ENCODE data around the gene YARS1. TPM values are rescaled to one million over a fixed set of nuclear protein-coding genes. Genes with fewer than 3 reads are reported as not detected.

YARS1 gene
- total and polyA plus RNA-seq, 2 donors (not counting 1 experiment from before 2014, with no cell fraction given) = 94.4 to 295 TPM

DNA sequence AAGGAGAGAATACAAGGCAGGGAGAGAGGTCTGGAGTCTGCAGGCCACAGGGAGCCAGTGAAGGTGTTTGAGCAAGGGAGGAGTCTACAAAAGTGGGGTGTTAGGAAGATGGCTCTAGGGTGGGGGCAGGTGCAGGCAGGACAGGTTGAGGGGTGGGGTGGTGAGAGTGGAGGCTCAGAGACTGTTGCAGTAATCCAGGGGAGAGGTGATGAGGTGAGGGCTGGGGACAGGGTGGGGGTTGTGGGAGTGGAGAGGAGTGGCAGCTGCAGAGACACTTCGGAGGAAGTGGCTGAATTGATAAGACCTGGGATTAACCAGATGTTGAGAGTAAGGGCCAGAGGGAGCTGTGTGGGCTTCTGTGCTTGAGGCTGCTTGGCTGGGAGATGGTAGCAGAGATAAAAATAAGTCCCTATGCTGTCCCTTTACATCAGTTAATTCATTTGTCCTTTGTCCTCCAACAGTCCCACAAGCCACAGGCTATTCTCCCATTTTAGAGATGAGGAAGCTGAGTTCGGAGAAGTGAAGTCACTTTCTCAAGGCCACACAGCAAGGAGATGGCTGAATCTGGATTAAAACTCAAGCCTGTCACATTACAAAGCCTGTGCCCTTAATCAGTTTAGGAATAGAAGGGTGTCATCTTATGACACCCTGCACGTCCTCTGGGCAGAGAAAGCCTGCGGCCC, 59.8 kb downstream of the YARS1 start:
- Histone ChIP-seq H3K9ac (ENCODE audit: insufficient read depth, low read length) (no peak overlapping the region), H3K4me2 (ENCODE audit: extremely low read depth, insufficient read depth, low read length) (no peak overlapping the region)
- no peak for DNase-seq (ENCODE audit: low read depth in 2 of 2)

DNA sequence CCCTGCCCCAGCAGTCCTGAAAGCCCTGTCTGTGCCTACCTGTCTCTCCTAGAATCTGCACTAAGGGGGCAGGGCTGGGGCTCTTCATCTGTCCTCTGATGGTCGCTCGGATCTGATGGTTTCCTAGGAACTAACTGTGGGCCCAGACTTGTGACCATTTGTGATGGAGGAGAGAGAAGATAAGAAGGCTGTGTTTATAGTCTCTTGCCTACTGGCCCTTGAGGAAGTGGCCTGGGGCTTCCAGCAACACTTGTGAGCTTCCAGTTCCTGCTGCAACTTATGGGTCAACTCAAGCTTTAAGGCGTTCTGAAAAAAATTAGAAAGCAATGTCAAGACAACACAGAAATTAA, 61.4 kb downstream of the YARS1 start:
- Histone ChIP-seq H3K4me1 (ENCODE audit: control insufficient read depth, extremely low read depth, insufficient read depth, low read length) (peaks cover 13% of the 10 kb centered on the region), H4K20me1 (ENCODE audit: control insufficient read depth, extremely low read depth, insufficient read depth, low read length) (no peaks in the 10 kb centered on the region), H3K9ac (ENCODE audit: insufficient read depth, low read length) (no peak overlapping the region), H3K36me3 (ENCODE audit: control insufficient read depth, insufficient read depth, low read length) (no peaks in the 10 kb centered on the region), H3K27ac (ENCODE audit: insufficient read depth, low read length) (no peak overlapping the region), H3K79me2 (ENCODE audit: control insufficient read depth, insufficient read depth, low read length) (no peaks in the 10 kb centered on the region), H2AFZ (ENCODE audit: low read length) (no peak overlapping the region), H3K4me3 (replicated peaks in 1 of 4; ENCODE audit: control extremely low read depth in 1 of 4, insufficient read depth in 1 of 4, low read depth in 3 of 4, low read length in 4 of 4) (no peak overlapping the region), H3K27me3 (ENCODE audit: control insufficient read depth, insufficient read depth, low read length) (peaks cover 6% of the 10 kb centered on the region), H3K4me2 (ENCODE audit: extremely low read depth, insufficient read depth, low read length) (no peak overlapping the region), H3K9me3 (ENCODE audit: control insufficient read depth, insufficient read depth, low read depth, low read length) (no peaks in the 10 kb centered on the region)
- no peak for TF ChIP-seq EZH2 (IDR thresholded peaks at IDR 0.05; ENCODE audit: low read length, missing control alignments)
- TF ChIP-seq, protein P1, sequence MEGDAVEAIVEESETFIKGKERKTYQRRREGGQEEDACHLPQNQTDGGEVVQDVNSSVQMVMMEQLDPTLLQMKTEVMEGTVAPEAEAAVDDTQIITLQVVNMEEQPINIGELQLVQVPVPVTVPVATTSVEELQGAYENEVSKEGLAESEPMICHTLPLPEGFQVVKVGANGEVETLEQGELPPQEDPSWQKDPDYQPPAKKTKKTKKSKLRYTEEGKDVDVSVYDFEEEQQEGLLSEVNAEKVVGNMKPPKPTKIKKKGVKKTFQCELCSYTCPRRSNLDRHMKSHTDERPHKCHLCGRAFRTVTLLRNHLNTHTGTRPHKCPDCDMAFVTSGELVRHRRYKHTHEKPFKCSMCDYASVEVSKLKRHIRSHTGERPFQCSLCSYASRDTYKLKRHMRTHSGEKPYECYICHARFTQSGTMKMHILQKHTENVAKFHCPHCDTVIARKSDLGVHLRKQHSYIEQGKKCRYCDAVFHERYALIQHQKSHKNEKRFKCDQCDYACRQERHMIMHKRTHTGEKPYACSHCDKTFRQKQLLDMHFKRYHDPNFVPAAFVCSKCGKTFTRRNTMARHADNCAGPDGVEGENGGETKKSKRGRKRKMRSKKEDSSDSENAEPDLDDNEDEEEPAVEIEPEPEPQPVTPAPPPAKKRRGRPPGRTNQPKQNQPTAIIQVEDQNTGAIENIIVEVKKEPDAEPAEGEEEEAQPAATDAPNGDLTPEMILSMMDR (conservative IDR thresholded peaks at IDR 0.05 in 1 of 2, IDR thresholded peaks at IDR 0.05 in 1 of 2; ENCODE audit: low read depth in 1 of 2, low read length in 2 of 2) = no peak
- DNase-seq (ENCODE audit: low read depth in 2 of 2) = no peak

More for the DNA sequence above, 59.8 kb downstream of the YARS1 start:
- Histone ChIP-seq H2AFZ (ENCODE audit: low read length) (no peak overlapping the region), H3K27ac (ENCODE audit: insufficient read depth, low read length) (no peak overlapping the region), H3K79me2 (ENCODE audit: control insufficient read depth, insufficient read depth, low read length) (no peaks in the 10 kb centered on the region), H4K20me1 (ENCODE audit: control insufficient read depth, extremely low read depth, insufficient read depth, low read length) (no peaks in the 10 kb centered on the region), H3K9me3 (ENCODE audit: control insufficient read depth, insufficient read depth, low read depth, low read length) (no peaks in the 10 kb centered on the region), H3K27me3 (ENCODE audit: control insufficient read depth, insufficient read depth, low read length) (peaks cover 6% of the 10 kb centered on the region), H3K4me1 (ENCODE audit: control insufficient read depth, extremely low read depth, insufficient read depth, low read length) (peaks cover 26% of the 10 kb centered on the region), H3K36me3 (ENCODE audit: control insufficient read depth, insufficient read depth, low read length) (no peaks in the 10 kb centered on the region), H3K4me3 (replicated peaks in 1 of 4; ENCODE audit: control extremely low read depth in 1 of 4, insufficient read depth in 1 of 4, low read depth in 3 of 4, low read length in 4 of 4) (no peak overlapping the region)
- TF ChIP-seq EZH2 (IDR thresholded peaks at IDR 0.05; ENCODE audit: low read length, missing control alignments) = no peak
- TF ChIP-seq, protein P1 (conservative IDR thresholded peaks at IDR 0.05 in 1 of 2, IDR thresholded peaks at IDR 0.05 in 1 of 2; ENCODE audit: low read depth in 1 of 2, low read length in 2 of 2) = no peak

DNA sequence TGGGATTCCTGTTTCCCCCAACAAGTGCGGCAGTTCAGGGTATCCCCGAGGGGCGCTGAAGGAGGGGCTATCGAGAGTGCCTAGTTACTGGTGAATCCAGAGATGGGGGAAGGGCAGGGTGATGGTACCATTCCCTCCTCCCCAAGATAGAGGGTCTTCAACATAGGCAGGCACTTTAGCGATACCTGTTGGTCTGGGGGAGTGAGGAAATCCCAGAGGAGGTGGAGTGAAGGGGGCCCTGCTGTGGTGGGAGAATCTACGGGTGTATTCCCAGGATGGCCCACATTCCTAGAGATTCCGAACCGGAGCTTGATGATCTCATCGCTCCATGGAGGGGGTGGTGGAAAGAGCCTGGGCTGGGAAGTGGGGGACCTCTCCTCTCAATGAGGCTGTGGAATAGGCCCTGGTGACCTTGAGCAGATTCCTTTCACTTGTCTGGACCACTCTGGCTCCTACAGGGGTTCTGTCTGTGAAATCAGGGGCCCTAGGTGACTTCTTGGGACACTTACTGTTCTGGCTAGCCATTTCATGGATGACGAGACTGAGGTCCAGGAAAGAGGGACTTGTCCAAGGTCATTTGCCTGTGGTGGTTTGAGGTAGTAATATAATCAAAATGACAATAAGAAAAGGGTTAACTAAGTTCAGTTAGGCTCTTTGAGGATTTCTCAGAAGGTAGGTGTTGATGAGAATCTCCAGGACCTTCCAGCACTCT, 61.9 kb downstream of the YARS1 start:
- Histone ChIP-seq H3K9me3 (ENCODE audit: control insufficient read depth, insufficient read depth, low read depth, low read length) (no peaks in the 10 kb centered on the region), H3K79me2 (ENCODE audit: control insufficient read depth, insufficient read depth, low read length) (no peaks in the 10 kb centered on the region), H3K4me1 (ENCODE audit: control insufficient read depth, extremely low read depth, insufficient read depth, low read length) (peaks cover 12% of the 10 kb centered on the region), H3K27me3 (ENCODE audit: control insufficient read depth, insufficient read depth, low read length) (peaks cover 6% of the 10 kb centered on the region), H4K20me1 (ENCODE audit: control insufficient read depth, extremely low read depth, insufficient read depth, low read length) (no peaks in the 10 kb centered on the region), H3K4me3 (replicated peaks in 1 of 4; ENCODE audit: control extremely low read depth in 1 of 4, insufficient read depth in 1 of 4, low read depth in 3 of 4, low read length in 4 of 4) (no peak overlapping the region), H3K36me3 (ENCODE audit: control insufficient read depth, insufficient read depth, low read length) (no peaks in the 10 kb centered on the region), H3K27ac (ENCODE audit: insufficient read depth, low read length) (no peak overlapping the region), H2AFZ (ENCODE audit: low read length) (no peak overlapping the region), H3K9ac (ENCODE audit: insufficient read depth, low read length) (no peak overlapping the region), H3K4me2 (ENCODE audit: extremely low read depth, insufficient read depth, low read length) (no peak overlapping the region)
- DNase-seq (ENCODE audit: low read depth in 2 of 2) = peak in 1 of 2 donors; percentile 56
- TF ChIP-seq EZH2 (IDR thresholded peaks at IDR 0.05; ENCODE audit: low read length, missing control alignments) = no peak
- TF ChIP-seq, protein P1 (conservative IDR thresholded peaks at IDR 0.05 in 1 of 2, IDR thresholded peaks at IDR 0.05 in 1 of 2; ENCODE audit: low read depth in 1 of 2, low read length in 2 of 2) = no peak

Data from fibroblast of lung (primary cell).